H1 (cell line): ENCODE measurements around the gene GRM4. TPM values are rescaled to one million over a fixed set of nuclear protein-coding genes. Genes with fewer than 3 reads are reported as not detected.

Experiments used
- CTCF ChIA-PET: fragments of 300-600 bp; sonication (Branson Sonifier 250); formaldehyde crosslinking; loops from one replicate; lab custom pipeline; 2021; ENCODE audit not compliant: partially characterized antibody; lab: Charles Lee
- POLR2A ChIA-PET: fragments of 300-600 bp; sonication (Branson Sonifier 250); formaldehyde crosslinking; loops from one replicate; lab custom pipeline; 2021; ENCODE audit warnings: inconsistent platforms; ENCODE audit not compliant: partially characterized antibody; lab: Charles Lee
- DNase-seq, 2 experiments: peaks; one replicate each; pipeline versions ENCODE4 v3.0.0 to v3.0.0-alpha.2; 2010 to 2022; ENCODE audit warnings: low spot score in 2 of 2, low read depth in 1 of 2, mixed read lengths in 1 of 2
- FAIRE-seq: peaks from 2 replicates; lab custom pipeline; 2011; peaks lifted over from hg19 to GRCh38; lab: Jason Lieb, UNC
- H2AFZ ChIP-seq: 2 replicates; pipeline ENCODE4 v1.8.1; 2012; ENCODE audit warnings: low read length, inconsistent platforms
- H2AK5ac ChIP-seq: 2 replicates; pipeline ENCODE4 v1.6.1; 2013; ENCODE audit warnings: low read depth, low read length
- H2BK120ac ChIP-seq: replicated peaks from 2 replicates; pipeline ENCODE3; 2013; ENCODE audit warnings: low read depth, low read length, inconsistent platforms
- H2BK12ac ChIP-seq: 2 replicates; pipeline ENCODE4 v1.6.1; 2013; ENCODE audit warnings: low read depth, low read length
- H2BK15ac ChIP-seq: 2 replicates; pipeline ENCODE4 v1.6.1; 2013; ENCODE audit warnings: low read length
- H2BK20ac ChIP-seq: 2 replicates; pipeline ENCODE4 v1.6.1; 2013; ENCODE audit warnings: low read length
- H2BK5ac ChIP-seq: 2 replicates; pipeline ENCODE4 v1.6.1; 2013; ENCODE audit warnings: low read depth, low read length
- H3K14ac ChIP-seq: 2 replicates; pipeline ENCODE4 v1.6.1; 2013; ENCODE audit warnings: inconsistent platforms; ENCODE audit not compliant: insufficient read length
- H3K18ac ChIP-seq: 2 replicates; pipeline ENCODE4 v1.6.1; 2013; ENCODE audit warnings: low read length; ENCODE audit errors: extremely low read depth
- H3K23ac ChIP-seq: 2 replicates; pipeline ENCODE4 v1.6.1; 2013; ENCODE audit warnings: inconsistent platforms; ENCODE audit not compliant: insufficient read length
- H3K23me2 ChIP-seq: 2 replicates; pipeline ENCODE4 v1.6.1; 2013; ENCODE audit warnings: low read depth, low read length
- H3K27ac ChIP-seq: 2 replicates; pipeline ENCODE4 v1.6.1; 2011; ENCODE audit warnings: low read depth, low read length, inconsistent platforms
- H3K27me3 ChIP-seq, 4 experiments: replicated peaks in 1 of 4; 1 replicate in 1 of 4; 2 replicates in 3 of 4; pipeline versions ENCODE4 v1.6.1 to v1.8.1; 2011 to 2013; ENCODE audit warnings: low read length in 3 of 4, mild to moderate bottlenecking in 3 of 4, inconsistent platforms in 2 of 4, mixed read lengths in 2 of 4, moderate library complexity in 1 of 4; ENCODE audit not compliant: control insufficient read depth in 3 of 4, insufficient read depth in 3 of 4; ENCODE audit errors: extremely low read depth in 1 of 4
- H3K36me3 ChIP-seq, 4 experiments: 2 replicates each; pipeline versions ENCODE4 v1.6.1 to v1.8.1; 2011 to 2013; ENCODE audit warnings: mild to moderate bottlenecking in 4 of 4, low read length in 3 of 4, moderate library complexity in 2 of 4, control low read depth in 1 of 4, inconsistent platforms in 1 of 4; ENCODE audit not compliant: insufficient read depth in 4 of 4, control insufficient read depth in 2 of 4
- H3K4ac ChIP-seq: replicated peaks from 2 replicates; pipeline ENCODE3; 2013; ENCODE audit warnings: low read length, low read depth, mixed read lengths, inconsistent platforms; ENCODE audit not compliant: insufficient read length
- H3K4me1 ChIP-seq, 4 experiments: replicated peaks in 1 of 4; 1 replicate in 1 of 4; 2 replicates in 3 of 4; pipeline versions ENCODE4 v1.6.1 to v1.8.1; 2011 to 2013; ENCODE audit warnings: low read length in 3 of 4, inconsistent platforms in 2 of 4, mixed read lengths in 1 of 4; ENCODE audit not compliant: insufficient read depth in 4 of 4, control insufficient read depth in 3 of 4
- H3K4me2 ChIP-seq, 2 experiments: 2 replicates each; pipeline versions ENCODE4 v1.6.1 to v1.8.1; 2011 to 2013; ENCODE audit warnings: low read depth in 2 of 2, low read length in 2 of 2, control low read depth in 1 of 2, inconsistent platforms in 1 of 2, mild to moderate bottlenecking in 1 of 2; ENCODE audit not compliant: insufficient read depth in 1 of 2
- H3K4me3 ChIP-seq, 4 experiments: fragments of 200-600, 300-600 bp in 1 of 4; sonication (generic), shearing (Covaris generic), sonication (Bioruptor Twin) in 1 of 4; 2 replicates each; pipeline versions ENCODE4 v1.5.1 to v1.8.1; 2011 to 2016; ENCODE audit warnings: low read length in 4 of 4, low read depth in 3 of 4, control low read depth in 2 of 4, inconsistent platforms in 2 of 4, mild to moderate bottlenecking in 2 of 4, mixed read lengths in 1 of 4, moderate library complexity in 1 of 4; ENCODE audit not compliant: insufficient read depth in 2 of 4; ENCODE audit errors: extremely low read depth in 1 of 4
- H3K56ac ChIP-seq: replicated peaks from 2 replicates; pipeline ENCODE3; 2013; ENCODE audit warnings: low read depth, mild to moderate bottlenecking, mixed read lengths, low read length, inconsistent platforms; ENCODE audit not compliant: insufficient read length
- H3K79me1 ChIP-seq: 2 replicates; pipeline ENCODE4 v1.6.1; 2013; ENCODE audit warnings: low read depth, low read length, control low read depth
- H3K79me2 ChIP-seq, 2 experiments: 2 replicates each; pipeline versions ENCODE4 v1.6.1 to v1.8.1; 2012 to 2013; ENCODE audit warnings: low read length in 2 of 2, mild to moderate bottlenecking in 2 of 2, inconsistent platforms in 1 of 2; ENCODE audit not compliant: insufficient read depth in 2 of 2, control insufficient read depth in 1 of 2
- H3K9ac ChIP-seq, 4 experiments: replicated peaks in 1 of 4; 1 replicate in 1 of 4; 2 replicates in 3 of 4; pipeline versions ENCODE4 v1.6.1 to v1.8.1; 2011 to 2013; ENCODE audit warnings: low read depth in 3 of 4, low read length in 3 of 4, control low read depth in 2 of 4, mild to moderate bottlenecking in 2 of 4, moderate library complexity in 2 of 4, inconsistent platforms in 1 of 4; ENCODE audit errors: extremely low read depth in 1 of 4
- H3K9me3 ChIP-seq, 2 experiments: 2 replicates each; pipeline versions ENCODE4 v1.6.1 to v1.8.1; 2012 to 2013; ENCODE audit warnings: mild to moderate bottlenecking in 2 of 2, moderate library complexity in 2 of 2, control low read depth in 1 of 2, inconsistent platforms in 1 of 2, low read depth in 1 of 2, low read length in 1 of 2, mixed read lengths in 1 of 2; ENCODE audit not compliant: insufficient read depth in 2 of 2
- H4K20me1 ChIP-seq, 2 experiments: replicated peaks in 1 of 2; 2 replicates each; pipeline versions ENCODE3 to v1.8.1; 2011 to 2013; ENCODE audit warnings: inconsistent platforms in 2 of 2, low read length in 2 of 2, mild to moderate bottlenecking in 1 of 2; ENCODE audit not compliant: insufficient read depth in 2 of 2, control insufficient read depth in 1 of 2
- H4K5ac ChIP-seq: 2 replicates; pipeline ENCODE4 v1.6.1; 2013; ENCODE audit warnings: low read length, low read depth, mixed read lengths, inconsistent platforms; ENCODE audit not compliant: insufficient read length
- H4K8ac ChIP-seq: 2 replicates; pipeline ENCODE4 v1.8.0; 2013; ENCODE audit warnings: mild to moderate bottlenecking, moderate library complexity, low read length, inconsistent platforms; ENCODE audit not compliant: insufficient read depth; ENCODE audit errors: extremely low read depth
- H4K91ac ChIP-seq: replicated peaks from 2 replicates; pipeline ENCODE3; 2013; ENCODE audit warnings: low read length, mixed read lengths, inconsistent platforms; ENCODE audit not compliant: insufficient read length
- CBX8 ChIP-seq: fragments of 300-800, 300-1000 bp; sonication (generic); IDR thresholded peaks from 2 replicates; pipeline ENCODE4 v1.7.1; 2016; ENCODE audit warnings: low read depth, low read length, borderline replicate concordance
- JUND ChIP-seq: IDR thresholded peaks from 2 replicates; pipeline ENCODE4 v1.6.1; 2011; ENCODE audit warnings: mild to moderate bottlenecking, improper control_type of control experiment, low read length
- WGBS, 2 experiments: shearing (Covaris generic) in 1 of 2; methylation state at CpG; one replicate each; pipeline versions ENCODE4 v1.1.6 to v1.1.7; 2013 to 2015; ENCODE audit warnings: low lambda C conversion rate in 2 of 2, mixed read lengths in 2 of 2, inconsistent platforms in 1 of 2, low coverage in 1 of 2, missing lambda C conversion rate in 1 of 2; ENCODE audit not compliant: insufficient replicate concordance in 2 of 2, insufficient coverage in 1 of 2, insufficient read length in 1 of 2; ENCODE audit errors: extremely low coverage in 1 of 2, missing lambda C conversion rate in 1 of 2; 5-methylcytosine and 5-hydroxymethylcytosine counted together
- polyA plus RNA-seq, 7 experiments: library from polyadenylated mRNA; depleted of rRNA in 3 of 7; stranded (reverse) in 5 of 7; unstranded in 2 of 7; fragments of >200 nt in 5 of 7; fragments of 200-250 nt in 2 of 7; gene quantifications; 1 replicate in 5 of 7; 2 replicates in 1 of 7; 4 replicates in 1 of 7; pipeline versions ENCODE4 v1.2.1 to v1.2.3, GENCODE V29; 2011 to 2013; ENCODE audit warnings: missing spikeins in 2 of 7, mixed read lengths in 2 of 7
- total RNA-seq: library from RNA; stranded (reverse); fragmentation: NEBNext Ultra II Directional; extraction: Animal tissue kit (Norgen Biotek cat#: 25700); gene quantifications from 2 replicates; pipeline ENCODE4 v1.2.1, GENCODE V29; 2021

The GRM4 gene
- total and polyA plus RNA-seq, 2 of the 8 experiments (the other 6 are each of a cell fraction or from before 2014, with no cell fraction given), result 19.6 to 21.5 TPM

DNA sequence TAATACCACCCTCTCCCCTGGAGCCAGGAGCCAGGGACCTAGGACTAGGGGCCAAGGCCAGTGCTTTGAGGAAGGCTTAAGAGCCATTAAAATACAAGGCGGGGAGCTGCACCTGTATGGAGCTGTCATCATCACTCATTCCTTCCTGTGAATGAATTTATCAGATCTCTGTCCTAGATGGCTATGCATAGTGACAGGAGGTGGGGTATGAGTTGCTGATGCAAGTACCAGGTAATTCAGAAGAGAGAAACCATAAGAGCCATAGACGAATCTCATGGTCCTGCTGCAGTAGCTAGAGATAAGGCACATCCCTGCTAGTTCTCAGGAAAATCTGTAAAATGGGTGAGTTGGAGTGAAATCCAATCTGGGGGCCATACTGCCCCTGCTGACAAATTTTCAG is 10.3 kb downstream of the GRM4 start:
- Histone ChIP-seq H4K91ac (no peak overlapping the region), H3K56ac (no peak overlapping the region), H3K79me2 (peaks cover 0 to 8% of the 10 kb centered on the region in 2 experiments; a peak in 1 of 4 replicates), H3K9ac (no peak overlapping the region), H2BK120ac (no peak overlapping the region), H3K4me1 (peaks cover 15 to 57% (median 43%) of the 10 kb centered on the region in 4 experiments), H2BK5ac (no peak overlapping the region), H3K4me2 (no peak overlapping the region), H3K14ac (no peak overlapping the region), H2AFZ (no peak overlapping the region), H3K9me3 (no peaks in the 10 kb centered on the region), H3K4me3 (no peak overlapping the region), H4K20me1 (peaks cover 2 to 4% of the 10 kb centered on the region in 2 experiments), H3K23ac (no peak overlapping the region), H2BK15ac (peak overlapping the region; percentile 66; the same call in 1 of the 2 replicates), H2BK20ac (peak overlapping the region; percentile 34; the same call in 1 of the 2 replicates), H3K36me3 (no peaks in the 10 kb centered on the region), H2AK5ac (no peak overlapping the region; the same call in 1 of the 2 replicates), H4K5ac (no peak overlapping the region), H4K8ac (no peak overlapping the region), H3K79me1 (peaks cover 10% of the 10 kb centered on the region; the same call in 1 of the 2 replicates), H3K4ac (no peak overlapping the region), H3K18ac (no peak overlapping the region), H3K23me2 (peaks cover 3% of the 10 kb centered on the region; the same call in 1 of the 2 replicates), H3K27me3 (no peaks in the 10 kb centered on the region), H2BK12ac (0 out of 2 replicates have a peak overlapping the region, but pooled peaks have one; percentile 55), H3K27ac (no peak overlapping the region)
- FAIRE-seq (no peak), DNase-seq (no peak)
- ChIA-PET POLR2A (interaction anchor here (1.4 to 3.0 kb wide), 2 partner anchors 10 to 19 kb away, joined by 5 to 23 read pairs; partner anchors contain the start of gene GRM4), CTCF (interaction anchor here (0.5 to 11.6 kb wide), 11 partner anchors 10 to 1193 kb away, joined by 3 to 128 read pairs (median 7); partner anchors contain the start of gene GRM4)
- TF ChIP-seq JUND (no peak), CBX8 (no peak)
- WGBS, 2 experiments, result 82% methylated on average over 2 of the region's 2 CpGs; no CpG with 5 or more reads in 1 of the 2 experiments
